Suprapubic skin (tissue), 3 donors: ENCODE measurements around the gene RIC3.

Experiments
- EP300 ChIP-seq: sonication (generic); formaldehyde crosslinking; IDR thresholded peaks from one replicate; pipeline ENCODE4 v1.6.1; 2017; ENCODE audit warnings: antibody characterized with exemption
- POLR2A ChIP-seq, 2 donors: fragments of 450-650 bp; IDR thresholded peaks; one replicate each; pipeline ENCODE4 v1.6.1; 2017; ENCODE audit warnings: antibody characterized with exemption in 2 of 2, mild to moderate bottlenecking in 2 of 2, moderate library complexity in 2 of 2
- TF ChIP-seq, protein P1 (sequence below), 2 donors: fragments of 200-600 bp in 1 of 2; fragments of 450-650 bp in 1 of 2; sonication (generic) in 1 of 2; IDR thresholded peaks; one replicate each; pipeline ENCODE4 v1.5.1; 2016 to 2019; ENCODE audit warnings: antibody characterized with exemption in 2 of 2, mild to moderate bottlenecking in 1 of 2, moderate library complexity in 1 of 2

DNA sequence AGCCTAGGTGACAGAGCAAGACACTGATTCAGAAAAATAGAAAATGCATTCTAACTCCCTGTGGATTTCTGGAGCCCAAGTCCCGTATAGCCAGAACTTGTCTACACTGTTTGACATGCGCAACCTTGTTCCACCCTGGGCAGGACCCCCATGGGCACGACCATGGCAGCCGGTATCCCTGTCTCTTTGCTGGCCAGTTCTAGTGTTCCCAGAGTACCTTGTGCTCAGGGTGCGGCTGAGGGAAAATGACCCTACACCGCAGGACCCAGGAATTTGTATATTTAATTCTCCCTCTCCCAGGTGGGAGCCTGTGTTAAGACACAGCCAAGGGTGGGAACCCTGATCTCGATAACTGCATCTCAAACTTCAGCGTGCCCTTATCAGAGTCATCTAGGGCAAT lies 36.7 kb upstream of the RIC3 start:
- TF ChIP-seq, protein P1, sequence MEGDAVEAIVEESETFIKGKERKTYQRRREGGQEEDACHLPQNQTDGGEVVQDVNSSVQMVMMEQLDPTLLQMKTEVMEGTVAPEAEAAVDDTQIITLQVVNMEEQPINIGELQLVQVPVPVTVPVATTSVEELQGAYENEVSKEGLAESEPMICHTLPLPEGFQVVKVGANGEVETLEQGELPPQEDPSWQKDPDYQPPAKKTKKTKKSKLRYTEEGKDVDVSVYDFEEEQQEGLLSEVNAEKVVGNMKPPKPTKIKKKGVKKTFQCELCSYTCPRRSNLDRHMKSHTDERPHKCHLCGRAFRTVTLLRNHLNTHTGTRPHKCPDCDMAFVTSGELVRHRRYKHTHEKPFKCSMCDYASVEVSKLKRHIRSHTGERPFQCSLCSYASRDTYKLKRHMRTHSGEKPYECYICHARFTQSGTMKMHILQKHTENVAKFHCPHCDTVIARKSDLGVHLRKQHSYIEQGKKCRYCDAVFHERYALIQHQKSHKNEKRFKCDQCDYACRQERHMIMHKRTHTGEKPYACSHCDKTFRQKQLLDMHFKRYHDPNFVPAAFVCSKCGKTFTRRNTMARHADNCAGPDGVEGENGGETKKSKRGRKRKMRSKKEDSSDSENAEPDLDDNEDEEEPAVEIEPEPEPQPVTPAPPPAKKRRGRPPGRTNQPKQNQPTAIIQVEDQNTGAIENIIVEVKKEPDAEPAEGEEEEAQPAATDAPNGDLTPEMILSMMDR (IDR thresholded peaks at IDR 0.05): no peak
- TF ChIP-seq EP300: no peak
- no peak for TF ChIP-seq POLR2A (IDR thresholded peaks at IDR 0.05)
